COR-L47 (cell line): ENCODE data around the gene NELFCD.
A peak's percentile ranks its signal among the peaks of the same experiment; 100 is the strongest.
"Not testable (repeated sequence)": the region's sequence is repeated elsewhere in the genome, so short reads cannot be mapped to it uniquely, and the experiment has no call there.

Experiments used
- DNase-seq: peaks from one replicate; lab custom pipeline; 2025; lab: John Stamatoyannopoulos, UW

The NELFCD gene, protein sequence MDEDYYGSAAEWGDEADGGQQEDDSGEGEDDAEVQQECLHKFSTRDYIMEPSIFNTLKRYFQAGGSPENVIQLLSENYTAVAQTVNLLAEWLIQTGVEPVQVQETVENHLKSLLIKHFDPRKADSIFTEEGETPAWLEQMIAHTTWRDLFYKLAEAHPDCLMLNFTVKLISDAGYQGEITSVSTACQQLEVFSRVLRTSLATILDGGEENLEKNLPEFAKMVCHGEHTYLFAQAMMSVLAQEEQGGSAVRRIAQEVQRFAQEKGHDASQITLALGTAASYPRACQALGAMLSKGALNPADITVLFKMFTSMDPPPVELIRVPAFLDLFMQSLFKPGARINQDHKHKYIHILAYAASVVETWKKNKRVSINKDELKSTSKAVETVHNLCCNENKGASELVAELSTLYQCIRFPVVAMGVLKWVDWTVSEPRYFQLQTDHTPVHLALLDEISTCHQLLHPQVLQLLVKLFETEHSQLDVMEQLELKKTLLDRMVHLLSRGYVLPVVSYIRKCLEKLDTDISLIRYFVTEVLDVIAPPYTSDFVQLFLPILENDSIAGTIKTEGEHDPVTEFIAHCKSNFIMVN

DNA sequence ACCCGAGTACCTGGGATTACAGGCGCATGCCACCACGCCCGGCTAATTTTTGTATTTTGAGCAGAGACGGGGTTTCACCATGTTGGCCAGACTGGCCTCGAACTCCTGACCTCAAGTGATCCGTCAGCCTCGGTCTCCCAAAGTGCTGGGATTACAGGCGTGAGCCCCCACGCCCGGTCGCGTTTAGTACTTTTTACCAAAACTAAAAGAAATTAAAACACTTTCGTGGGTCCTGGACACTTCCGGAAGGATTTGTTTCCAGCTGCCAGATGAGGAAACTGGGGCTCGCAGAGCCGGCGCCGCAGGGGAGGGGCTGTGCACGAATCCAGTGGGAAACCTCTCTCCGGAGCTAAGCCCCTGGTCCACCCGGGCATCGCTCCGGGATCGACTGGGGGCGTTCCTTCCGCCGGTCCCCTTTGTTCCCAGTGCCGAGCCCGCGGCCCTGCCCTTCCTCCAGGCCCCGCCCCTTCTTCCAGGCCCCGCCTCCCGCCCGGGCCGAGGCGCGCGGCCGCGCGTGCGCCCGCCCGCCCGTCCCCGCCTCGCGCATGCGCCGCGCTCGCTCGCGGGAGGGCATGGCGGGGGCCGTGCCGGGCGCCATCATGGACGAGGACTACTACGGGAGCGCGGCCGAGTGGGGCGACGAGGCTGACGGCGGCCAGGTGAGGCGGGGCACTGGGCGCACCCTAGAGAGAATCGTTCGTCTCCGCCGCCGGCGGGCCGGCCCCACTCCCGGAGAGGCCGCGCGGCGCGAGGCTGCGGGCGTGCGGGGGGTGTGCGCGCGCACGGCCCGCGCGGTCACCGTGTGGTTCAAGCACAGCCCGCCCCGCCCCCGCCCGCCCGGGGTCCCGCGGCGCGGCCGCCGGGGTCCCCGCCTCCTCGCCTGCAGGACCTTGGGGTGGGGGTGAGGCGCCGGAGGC is at the start of gene NELFCD:
Gene NELFCD, plus strand, starts transcription at position 546 of the 917 bp plus-strand sequence. Its CDS starts 54 bp downstream, at position 600.
- peak; percentile 82 for DNase-seq

DNA sequence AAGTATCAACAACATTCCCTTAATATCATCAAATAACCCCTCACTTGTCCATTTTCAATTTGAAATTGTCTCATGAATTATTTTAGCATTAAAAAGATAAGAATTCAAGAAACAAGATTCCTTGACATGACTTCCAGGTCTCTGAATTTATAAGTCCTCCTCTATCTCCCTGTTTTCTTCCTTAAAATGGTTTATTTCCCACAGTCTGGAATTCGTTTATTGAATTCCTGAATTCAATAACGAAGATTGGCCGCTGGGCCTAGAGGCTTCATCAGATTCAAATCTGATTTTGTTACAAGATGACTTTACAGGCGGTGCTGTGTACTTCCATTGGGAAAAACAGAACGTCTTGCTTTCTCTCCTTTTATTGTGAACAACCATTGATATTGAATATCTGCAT is 48.9 kb upstream of the NELFCD start:
- no peak for DNase-seq

DNA sequence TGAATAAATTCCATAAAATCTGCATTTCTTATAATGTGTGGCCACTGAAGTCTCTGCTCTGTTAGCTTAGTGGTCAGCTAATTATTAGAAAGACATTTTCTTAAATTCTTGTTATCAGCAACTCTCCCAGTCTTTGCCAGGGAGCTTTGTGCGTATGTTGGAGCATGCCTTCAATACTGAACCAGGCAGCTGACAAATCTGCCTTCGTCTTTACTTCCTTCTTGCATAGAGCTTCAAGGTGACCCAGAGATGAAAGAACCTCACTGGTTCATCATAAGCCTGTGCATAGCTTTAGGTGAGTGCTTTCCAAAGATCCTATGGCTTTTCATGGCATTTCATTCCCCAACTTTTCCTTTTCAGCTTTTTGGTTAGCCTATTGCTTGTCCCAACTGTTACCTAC is 43.0 kb upstream of the NELFCD start:
- DNase-seq = no peak

DNA sequence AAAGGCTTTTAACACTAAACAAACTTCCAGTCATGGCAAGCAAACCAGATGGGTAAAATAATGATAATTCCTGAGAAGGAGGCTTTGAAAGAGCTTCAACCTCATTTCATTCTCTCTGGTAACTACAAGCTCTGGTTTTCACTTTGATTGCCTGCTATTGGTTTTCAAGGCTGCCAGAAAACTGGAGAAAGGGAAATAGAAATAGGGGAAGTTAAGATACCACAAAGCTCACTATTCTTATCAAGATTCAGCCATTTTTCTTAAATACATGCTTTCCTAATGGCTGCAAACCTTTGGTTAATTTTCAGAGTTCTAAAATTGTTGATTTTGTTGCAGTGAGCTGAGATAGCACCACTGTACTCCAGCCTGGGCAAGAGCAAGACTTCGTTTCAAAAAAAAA is 42.5 kb upstream of the NELFCD start:
- DNase-seq = no peak

DNA sequence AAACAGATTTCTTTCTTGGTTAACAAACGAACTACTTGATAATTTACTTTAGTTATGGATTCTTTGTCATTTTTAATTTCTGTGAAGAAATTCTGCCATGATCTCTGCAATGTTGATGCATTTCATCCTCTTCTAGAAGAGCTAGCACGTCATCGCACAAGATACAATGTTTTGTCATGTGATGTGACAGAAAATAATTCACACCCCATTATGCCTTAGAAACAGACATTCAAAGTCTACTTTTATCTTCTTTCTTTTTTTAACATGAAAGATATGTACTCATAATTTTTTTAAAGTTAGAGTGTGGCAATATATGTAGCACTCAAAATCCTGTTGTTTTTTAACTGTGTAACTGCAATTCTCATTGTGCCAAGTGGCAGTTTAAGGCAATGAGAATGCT is 39.6 kb upstream of the NELFCD start:
- DNase-seq = no peak

DNA sequence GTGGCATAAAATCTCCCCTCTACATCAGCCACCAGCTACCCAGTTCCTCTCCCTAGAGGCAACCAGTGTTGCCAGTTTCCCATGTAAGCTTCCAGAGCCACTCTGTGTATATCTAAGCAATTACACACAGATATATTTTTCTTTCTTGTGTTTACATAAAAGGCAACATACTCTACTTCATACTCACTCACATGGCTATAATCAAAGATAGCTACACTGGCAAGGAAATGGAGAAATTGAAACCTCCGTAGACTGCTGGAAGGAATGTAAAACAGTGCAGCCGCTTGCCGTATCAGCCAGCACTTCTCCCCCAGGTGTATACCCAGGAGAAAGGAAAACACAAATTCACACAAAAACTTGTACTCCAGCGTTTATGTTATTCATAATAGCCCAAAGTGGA is 38.5 kb upstream of the NELFCD start:
- DNase-seq = no peak

DNA sequence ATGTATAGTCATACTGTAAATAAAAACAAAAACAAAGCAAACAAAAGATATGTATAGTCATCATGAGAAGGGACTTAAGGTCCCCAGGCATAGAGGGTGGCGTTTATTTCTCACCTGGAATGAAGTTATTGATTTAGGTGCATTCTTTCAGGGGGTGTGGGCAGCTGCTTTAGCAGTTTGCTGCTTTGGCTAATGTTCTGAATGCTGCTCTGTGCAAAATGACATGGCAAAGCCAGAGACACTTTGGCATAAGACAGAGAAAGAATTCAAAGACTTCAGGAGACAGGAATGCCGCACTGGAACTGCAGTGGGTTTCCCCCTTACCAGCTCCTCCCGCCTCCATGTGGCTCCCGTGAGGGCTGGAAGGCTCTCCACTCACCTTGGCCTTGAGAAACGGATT is 36.4 kb upstream of the NELFCD start:
- DNase-seq = no peak

DNA sequence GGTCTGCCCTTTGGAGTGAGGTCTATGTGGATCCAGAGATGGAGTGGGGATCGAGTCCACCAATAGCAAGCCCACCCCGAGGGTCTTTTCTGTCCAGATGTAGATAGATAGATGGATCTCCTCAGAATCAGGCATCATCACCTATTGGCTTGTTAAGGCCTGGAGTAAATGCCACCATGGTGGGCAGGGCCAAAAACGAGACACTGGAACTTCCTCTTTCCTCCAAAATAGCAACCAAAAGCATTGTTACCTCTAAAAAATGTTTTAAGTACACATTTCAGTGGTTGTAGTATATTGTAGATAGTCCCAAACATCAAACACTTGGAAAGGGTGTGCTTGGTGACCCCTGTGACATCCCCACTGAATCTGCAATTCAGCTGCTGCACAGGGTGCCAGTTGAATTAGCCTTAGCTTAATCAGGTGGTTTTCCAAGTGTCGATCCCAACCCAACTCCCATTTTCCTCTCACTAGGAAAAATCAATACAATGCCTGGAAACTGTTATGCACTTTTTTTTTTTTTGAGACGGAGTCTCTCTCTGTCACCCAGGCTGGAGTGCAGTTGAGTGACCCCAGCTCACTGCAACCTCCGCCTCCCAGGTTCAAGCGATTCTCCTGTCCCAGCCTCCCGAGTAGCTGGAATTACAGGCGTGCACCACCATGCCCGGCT is 35.0 kb upstream of the NELFCD start:
- no peak for DNase-seq

DNA sequence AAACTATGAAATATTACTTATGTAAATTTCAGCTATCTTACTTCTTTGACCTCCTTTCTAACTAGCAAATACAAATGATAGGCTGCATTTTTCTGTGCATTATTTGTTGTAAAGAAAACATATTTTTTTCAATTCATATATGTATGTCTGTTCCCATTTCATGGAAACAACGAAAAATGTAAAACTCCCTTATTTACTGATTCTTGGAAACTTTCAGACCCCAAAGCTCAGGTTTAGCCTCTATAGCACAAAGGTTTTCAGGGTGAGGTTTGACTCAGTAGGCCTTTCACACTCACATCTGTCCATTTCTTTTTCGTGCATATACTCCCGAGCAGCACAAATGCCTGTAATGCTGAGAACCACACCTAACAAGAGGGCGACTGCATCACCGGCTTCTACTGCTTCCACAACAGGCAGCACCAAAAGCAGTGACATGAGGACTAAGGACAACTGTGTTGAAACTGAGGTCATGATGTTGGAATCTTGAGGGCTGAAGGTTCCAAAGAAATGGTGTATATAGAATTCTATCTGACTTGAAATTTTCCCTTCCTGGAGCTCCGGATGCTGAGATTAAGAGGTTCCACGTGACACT is 33.2 kb upstream of the NELFCD start:
- DNase-seq = not testable (repeated sequence)

DNA sequence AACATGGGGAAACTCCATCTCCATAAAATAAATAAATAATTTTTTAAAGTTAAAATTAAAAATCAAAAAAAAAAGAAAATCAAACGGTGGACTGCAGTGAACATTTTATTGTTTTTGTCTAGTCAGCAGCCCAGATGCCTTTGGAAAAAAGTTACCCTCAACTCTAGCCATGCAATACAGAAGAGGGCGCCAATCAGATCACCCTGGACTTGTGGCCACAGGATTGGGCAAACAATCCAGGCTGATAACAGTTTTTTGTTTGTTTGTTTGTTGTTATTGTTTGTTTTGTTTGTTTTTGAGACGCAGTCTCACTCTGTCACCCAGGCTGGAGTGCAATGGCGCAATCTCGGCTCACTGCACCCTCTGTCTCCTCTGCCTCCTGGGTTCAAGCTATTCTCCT is 30.5 kb upstream of the NELFCD start:
- DNase-seq = no peak

DNA sequence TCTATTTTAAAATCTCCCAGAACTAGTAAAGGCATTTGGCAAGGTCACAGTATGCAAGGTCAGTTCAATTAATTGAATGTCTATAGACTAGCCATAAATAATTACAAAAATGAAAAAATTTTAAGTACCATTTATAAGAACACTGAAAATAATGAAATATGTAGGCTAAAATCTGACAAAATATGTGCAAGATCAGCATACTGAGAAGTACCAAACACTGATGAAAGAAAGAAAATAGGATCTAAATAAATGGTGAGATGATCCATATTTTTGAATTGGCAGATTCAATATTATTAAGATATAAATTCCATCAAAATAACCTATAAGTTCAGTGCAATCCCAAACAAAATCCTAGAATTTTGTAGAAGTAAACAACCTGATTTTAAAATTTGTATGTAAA is 28.0 kb upstream of the NELFCD start:
- DNase-seq = no peak

DNA sequence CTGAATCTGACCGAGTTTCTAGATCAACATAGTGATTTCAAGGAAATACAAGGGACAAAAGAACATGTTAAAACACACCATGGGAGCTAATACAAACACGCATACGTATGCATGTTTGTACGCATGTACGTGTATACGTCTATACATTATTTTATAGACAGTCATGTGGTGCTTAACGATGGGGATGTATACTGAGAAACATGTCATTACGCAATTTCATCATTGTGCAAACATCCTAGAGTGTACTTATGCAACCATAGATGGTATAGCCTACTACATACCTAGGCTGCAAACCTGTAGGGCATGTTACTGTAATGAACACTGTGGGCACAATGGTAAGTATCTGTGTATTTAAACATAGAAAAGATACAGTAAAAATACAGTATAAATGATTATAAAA is 25.0 kb upstream of the NELFCD start:
- no peak for DNase-seq

DNA sequence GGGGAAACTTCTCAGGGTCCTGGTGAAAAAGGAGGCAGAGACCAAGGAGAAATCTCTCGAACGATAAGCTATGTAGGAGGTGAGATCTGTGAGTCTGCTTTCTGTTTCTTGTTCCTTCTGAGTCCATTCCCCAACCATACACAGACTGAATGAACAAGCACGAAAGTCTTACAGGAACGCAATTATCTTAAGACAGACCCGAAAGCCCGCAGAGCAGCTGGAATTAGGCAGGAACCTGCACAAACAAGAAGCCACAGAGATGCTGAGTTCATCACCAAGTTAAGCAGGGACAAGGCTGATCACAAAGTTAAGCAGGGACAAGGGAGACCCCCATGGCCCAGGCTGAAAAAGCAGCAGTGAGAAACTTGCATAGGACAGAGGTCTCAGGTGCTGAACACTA is 21.4 kb upstream of the NELFCD start:
- no peak for DNase-seq

DNA sequence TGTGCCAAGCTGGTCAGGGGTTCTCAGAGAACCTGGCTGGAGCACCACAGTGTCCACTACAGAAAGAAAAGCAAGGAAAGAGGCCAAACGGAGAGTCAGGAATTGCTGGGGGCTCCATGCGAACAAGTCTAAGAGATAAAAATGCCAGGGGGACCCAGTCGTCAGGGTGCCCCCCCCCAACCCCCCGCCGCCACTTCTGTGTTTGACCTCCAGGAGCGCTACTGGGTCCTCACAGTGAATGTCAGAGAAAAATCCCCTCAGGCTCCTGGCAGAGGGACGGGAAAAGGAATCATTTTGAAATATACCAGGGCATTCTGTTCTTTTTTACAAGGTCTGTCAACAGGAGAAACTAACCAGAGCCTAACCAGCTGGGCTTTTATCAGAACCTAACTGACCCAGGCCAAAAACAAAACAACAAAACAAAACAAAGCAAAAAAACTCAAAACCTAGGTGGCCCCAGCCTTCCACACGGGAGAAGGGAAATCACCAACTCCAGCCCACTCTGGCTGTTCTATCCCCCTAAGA is 17.9 kb upstream of the NELFCD start:
- no peak for DNase-seq

DNA sequence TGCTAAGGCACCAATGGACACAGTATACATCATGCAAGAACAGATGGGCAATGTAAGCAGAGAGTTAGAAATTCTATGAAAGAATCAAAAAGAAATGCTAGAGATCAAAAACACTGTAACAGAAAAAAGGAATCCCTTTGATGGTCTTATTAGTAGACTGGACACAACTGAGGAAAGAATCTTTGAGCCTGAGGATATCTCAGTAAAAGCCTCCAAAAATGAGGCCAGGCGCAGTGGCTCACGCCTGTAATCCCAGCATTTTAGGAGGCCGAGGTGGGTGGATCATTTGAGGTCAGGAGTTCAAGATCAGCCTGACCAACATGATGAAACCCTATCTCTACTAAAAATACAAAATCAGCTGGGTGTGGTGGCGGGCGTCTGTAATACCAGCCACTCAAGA is 17.1 kb upstream of the NELFCD start:
- DNase-seq = not testable (repeated sequence)

DNA sequence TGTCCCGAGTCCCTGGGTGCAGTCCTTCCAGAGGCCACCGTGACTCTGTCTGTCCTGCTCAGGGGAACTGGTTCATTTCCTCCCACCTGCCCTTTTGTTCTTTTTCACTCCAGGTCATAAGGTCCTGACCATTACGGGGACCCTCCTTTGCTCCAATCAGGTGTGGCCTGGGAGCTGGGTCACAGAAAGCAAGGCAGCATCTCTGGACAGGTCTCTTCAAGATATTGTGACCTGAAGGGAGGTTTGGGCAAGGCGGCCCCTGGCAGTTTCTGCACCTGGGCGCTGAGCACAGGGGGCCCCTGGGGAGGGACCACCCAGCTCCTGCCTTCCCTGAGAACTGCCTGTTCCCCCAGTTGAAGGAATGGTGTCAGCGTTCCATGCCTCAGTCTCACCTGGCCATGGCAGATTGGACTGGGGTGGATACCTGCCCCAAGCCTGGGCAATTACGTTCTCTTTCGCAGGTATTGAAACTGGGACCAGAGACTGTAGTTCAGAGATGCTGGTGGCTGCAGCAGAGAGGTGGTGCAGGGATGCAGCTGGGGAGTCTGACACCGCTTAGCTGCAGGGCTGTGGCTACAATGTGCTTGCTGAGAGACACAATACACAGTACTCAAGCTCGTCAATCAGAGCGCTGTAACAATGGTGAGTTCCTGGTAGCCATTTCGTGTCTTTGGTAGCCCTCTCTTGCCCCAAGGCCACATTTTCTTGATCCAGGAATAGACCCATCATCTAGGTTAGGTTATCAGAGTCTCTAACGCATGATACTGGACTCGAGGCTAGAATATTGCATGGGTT is 15.6 kb upstream of the NELFCD start:
- no peak for DNase-seq

DNA sequence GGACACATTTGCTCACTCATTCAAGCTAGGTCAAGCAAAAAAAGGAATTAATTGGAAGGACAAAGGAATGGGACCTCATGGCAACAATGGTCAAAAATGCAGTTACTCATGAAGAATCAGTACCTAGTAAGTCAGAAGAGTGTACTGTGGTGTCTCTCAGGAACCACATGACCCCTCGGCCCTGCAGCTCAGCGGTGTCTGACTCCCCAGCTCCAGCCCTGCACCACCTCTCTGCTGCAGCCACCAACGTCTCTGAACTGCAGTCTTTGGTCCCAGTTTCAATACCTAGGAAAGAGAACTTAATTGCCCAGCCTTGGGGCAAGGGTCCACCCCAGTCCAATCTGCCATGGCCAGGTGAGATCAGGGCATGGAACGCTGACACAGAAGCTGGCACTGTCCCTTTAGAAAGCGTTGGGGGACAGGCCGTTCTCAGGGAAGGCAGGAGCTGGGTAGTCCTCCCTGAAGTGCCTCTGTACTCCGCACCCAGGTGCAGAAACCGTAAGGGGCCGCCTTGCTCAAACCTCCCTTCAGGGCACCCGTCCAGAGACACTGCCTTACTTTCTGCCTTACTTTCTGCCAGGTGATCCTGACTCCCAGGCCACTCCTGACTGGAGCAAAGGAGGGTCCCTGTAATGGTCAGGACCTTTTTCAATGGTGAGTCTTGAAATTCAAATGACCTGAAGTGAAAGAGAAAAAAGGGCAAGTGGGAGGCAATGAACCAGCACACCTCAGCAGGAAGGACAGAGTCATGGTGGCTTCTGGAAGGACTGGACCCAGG is 13.2 kb upstream of the NELFCD start:
- DNase-seq = no peak

DNA sequence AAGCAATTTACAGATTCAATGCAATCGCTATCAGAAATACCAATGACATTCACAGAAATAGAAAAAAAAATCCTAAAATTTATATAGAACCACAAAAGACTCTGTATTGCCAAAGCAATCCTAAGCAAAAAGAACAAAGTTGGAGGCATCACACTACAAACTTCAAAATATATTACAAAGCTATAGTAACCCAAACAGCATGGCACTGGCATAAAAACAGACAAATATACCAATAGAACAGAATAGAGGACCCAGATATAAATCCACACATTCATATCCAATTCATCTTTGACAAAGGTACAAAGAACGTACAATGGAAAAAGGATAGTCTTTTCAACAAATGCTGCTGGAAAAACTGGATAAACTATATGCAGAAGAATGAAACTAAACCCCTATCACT is 11.6 kb upstream of the NELFCD start:
- DNase-seq = no peak

DNA sequence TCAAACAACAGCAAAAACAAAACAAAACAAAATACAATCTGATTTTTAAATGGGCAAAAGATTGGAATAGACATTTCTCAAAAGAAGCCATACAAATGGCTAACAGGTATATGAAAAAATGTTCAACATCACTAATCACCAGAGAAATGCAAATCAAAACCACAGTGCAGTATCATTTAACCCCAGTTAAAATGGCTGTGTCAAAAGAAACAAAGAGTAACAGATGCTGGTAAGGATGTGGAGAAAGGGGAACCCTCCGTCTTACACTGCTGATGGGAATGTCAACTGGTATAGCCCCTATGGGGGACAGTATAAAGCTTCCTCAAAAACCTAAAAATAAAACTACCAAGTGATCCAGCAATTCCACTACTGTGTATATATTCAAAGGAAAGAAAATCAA is 10.9 kb upstream of the NELFCD start:
- no peak for DNase-seq

DNA sequence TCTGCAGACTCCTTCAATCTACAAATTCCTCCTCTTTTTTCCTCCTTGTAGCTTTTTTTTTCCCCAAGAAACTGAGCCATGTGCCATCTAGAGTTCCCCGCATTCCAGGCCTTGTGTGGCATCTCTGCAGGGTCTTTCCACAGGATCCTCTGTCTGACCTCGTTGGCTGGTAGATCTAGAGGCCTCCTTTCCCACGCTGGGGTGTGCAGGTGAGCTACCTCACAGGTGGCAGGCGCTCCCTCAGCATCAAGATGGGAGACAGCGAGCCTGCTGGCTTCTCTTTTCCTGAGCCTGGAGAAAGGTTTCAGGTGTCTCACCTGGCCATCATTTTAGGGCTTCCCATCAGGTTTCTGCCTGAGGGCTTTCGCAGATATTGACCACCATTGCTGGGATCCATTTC is 9.6 kb upstream of the NELFCD start:
- DNase-seq = no peak
